Lower lobe of right lung (tissue), 2 donors: ENCODE results near the gene LRRC41. TPM values are rescaled to one million over a fixed set of nuclear protein-coding genes. Genes with fewer than 3 reads are reported as not detected.

Experiments
- ATAC-seq, 2 donors: fragments of 200-7000 bp; cut with Tn5 transposase; one replicate each; pipeline ENCODE4 v1.9.1; 2020 to 2022; ENCODE audit warnings: mild to moderate bottlenecking in 2 of 2, moderate library complexity in 2 of 2
- DNase-seq: peaks from one replicate; pipeline ENCODE4 v3.0.0-alpha.2; 2020
- H3K27ac ChIP-seq: fragments of 200-600 bp; one replicate; pipeline ENCODE4 v1.8.0; 2022
- H3K27me3 ChIP-seq: fragments of 200-600 bp; one replicate; pipeline ENCODE4 v1.8.0; 2022; ENCODE audit warnings: low read depth
- H3K36me3 ChIP-seq: fragments of 200-600 bp; one replicate; pipeline ENCODE4 v1.8.0; 2022; ENCODE audit warnings: mild to moderate bottlenecking
- H3K4me1 ChIP-seq: fragments of 200-600 bp; one replicate; pipeline ENCODE4 v1.8.0; 2022
- H3K4me3 ChIP-seq: fragments of 200-600 bp; one replicate; pipeline ENCODE4 v1.8.0; 2022; ENCODE audit warnings: mild to moderate bottlenecking
- H3K9me3 ChIP-seq: fragments of 200-600 bp; one replicate; pipeline ENCODE4 v1.8.0; 2022
- CTCF ChIP-seq: fragments of 200-600 bp; IDR thresholded peaks from one replicate; pipeline ENCODE4 v1.8.0; 2022; ENCODE audit warnings: antibody characterized with exemption, mild to moderate bottlenecking
- intact Hi-C: fragments of 100-400 bp; cut with DNase I; formaldehyde crosslinking; loops from one replicate; pipeline ENCODE4 v1.11.0; 2022
- total RNA-seq: library from RNA; stranded (reverse); fragmentation: NEBNext Ultra II Directional; extraction: Animal tissue kit (Norgen Biotek cat#: 25700); gene quantifications from one replicate; pipeline ENCODE4 v1.2.1, GENCODE V29; 2021
- donor health status: DM: no; HTN: yes; CAD: no; lungs with severe emphysema.

The LRRC41 gene
- total RNA-seq, 1 donor from 2014 or later, result 47.6 TPM

DNA sequence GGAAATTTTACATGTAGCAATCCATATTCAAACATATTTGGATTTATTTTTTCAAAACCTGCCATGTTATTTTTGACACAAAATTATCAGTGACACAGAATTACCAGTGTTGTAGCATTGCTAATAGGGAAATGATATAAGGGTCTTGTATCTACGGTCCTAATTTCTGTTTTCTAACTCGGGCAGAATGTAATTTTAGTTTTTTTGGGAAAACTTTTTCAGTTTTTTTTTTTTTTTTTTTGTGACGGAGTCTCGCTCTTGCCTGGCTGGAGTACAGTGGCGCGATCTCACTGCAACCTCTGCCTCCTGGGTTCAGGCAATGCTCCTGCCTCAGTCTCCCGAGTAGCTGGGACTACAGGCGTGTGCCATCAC, 2.7 kb upstream of the LRRC41 start:
- DNase-seq (no peak), ATAC-seq (no peak)
- Histone ChIP-seq H3K4me3 (no peak overlapping the region), H3K9me3 (no peaks in the 10 kb centered on the region), H3K27ac (no peak overlapping the region), H3K36me3 (peaks cover 29% of the 10 kb centered on the region), H3K27me3 (no peaks in the 10 kb centered on the region), H3K4me1 (peaks cover 28% of the 10 kb centered on the region)
- intact Hi-C loops, result no loop called here
- TF ChIP-seq CTCF, result no peak

GRCh38 chr1:46303872-46304326, 483 bp upstream of the LRRC41 start:
- Histone ChIP-seq H3K27ac (peak overlapping the region; percentile 99), H3K4me1 (peaks cover 40% of the 10 kb centered on the region), H3K36me3 (peaks cover 8% of the 10 kb centered on the region), H3K9me3 (no peaks in the 10 kb centered on the region), H3K27me3 (no peaks in the 10 kb centered on the region), H3K4me3 (peak overlapping the region; percentile 98)
- ATAC-seq, result peak in 1 of 2 donors; percentile 0
- intact Hi-C loops, result no loop called here
- TF ChIP-seq CTCF, result no peak
- no peak for DNase-seq

GRCh38 chr1:46302641-46303037, 777 bp downstream of the LRRC41 start:
- Histone ChIP-seq H3K4me1 (peaks cover 47% of the 10 kb centered on the region), H3K9me3 (no peaks in the 10 kb centered on the region)
- intact Hi-C loops, result no loop called here

DNA sequence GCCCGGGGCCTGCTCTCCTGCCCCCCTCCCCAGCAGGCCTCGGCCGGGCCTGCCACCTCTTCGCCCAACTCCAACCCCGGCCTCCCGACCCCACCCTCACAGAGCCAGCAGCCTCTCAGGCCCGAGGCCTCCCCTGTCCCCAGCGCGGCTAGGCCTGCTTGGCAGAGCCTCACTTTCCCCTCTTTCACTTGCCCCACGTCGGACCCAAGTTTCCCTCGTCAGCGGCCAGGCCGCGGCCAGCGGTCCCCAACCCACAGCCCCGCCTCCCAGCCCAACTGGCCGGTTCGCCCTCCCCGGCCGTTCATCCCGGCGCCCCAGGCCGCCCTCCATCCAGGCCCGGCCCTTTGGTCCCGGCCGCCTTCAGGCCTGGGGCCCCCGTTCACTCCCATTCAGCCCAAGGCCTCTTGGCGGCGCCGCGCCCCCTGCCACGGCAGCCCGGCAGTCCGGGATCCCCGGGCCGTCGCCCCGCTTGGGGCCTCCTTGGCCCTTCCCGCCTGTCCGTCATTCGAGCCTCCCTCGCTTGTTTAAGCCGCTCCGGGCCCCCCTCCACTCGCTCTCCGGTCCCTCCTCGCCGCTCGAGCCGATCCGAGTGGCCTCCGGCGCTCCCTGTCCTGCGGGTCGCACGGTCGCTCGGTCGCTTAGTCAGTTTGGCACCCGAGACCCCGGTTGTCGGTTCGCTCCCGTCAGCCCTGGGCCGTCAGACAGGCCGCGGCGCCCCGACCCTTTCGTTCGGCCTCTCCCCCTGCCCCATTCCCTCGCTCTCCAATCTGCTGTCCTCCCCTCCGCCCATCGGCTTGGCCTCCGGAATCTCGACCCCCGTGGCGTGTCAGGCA, 1.4 kb downstream of the LRRC41 start:
- peak; percentile 75 for DNase-seq
- peak; percentile 26 for TF ChIP-seq CTCF
- Histone ChIP-seq H3K4me3 (peak overlapping the region; percentile 98), H3K36me3 (peaks cover 12% of the 10 kb centered on the region), H3K27me3 (no peaks in the 10 kb centered on the region), H3K9me3 (no peaks in the 10 kb centered on the region), H3K27ac (peak overlapping the region; percentile 99), H3K4me1 (peaks cover 47% of the 10 kb centered on the region)
- intact Hi-C loops, result no loop called here
- ATAC-seq, result peak; percentile 70 to 74

More at GRCh38 chr1:46302641-46303037, 777 bp downstream of the LRRC41 start:
- TF ChIP-seq CTCF, result no peak
- no peaks in the 10 kb centered on the region for H3K27me3 ChIP-seq
- peak; percentile 58 to 59 for ATAC-seq
- H3K4me3 ChIP-seq, result peak overlapping the region; percentile 98
- peak; percentile 55 for DNase-seq
- H3K36me3 ChIP-seq, result peaks cover 5% of the 10 kb centered on the region
- H3K27ac ChIP-seq, result peak overlapping the region; percentile 99

DNA sequence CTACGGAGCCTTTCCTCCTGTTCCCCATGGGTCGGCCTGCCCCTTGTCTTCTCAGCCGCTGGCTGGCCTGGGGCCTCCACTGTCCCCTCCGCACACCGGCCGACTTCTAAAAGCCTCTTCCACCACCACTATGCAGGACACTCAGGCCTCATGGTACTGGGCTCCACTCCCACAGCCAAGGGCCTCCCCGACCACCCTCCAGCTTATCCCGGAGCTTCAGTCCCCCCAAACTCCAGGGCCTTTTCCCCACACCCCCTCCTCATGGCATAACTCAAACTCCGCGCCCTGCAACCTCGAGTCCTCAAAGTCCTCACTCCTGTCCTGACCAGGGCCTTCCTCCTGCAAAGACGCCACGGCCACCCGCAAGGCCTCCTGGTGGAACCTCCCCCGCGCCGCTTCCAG, 2.0 kb downstream of the LRRC41 start:
- peak overlapping the region; percentile 98 for H3K4me3 ChIP-seq
- no peaks in the 10 kb centered on the region for H3K9me3 ChIP-seq
- H3K36me3 ChIP-seq, result peaks cover 18% of the 10 kb centered on the region
- peak overlapping the region; percentile 99 for H3K27ac ChIP-seq
- no peak for DNase-seq
- no peak for ATAC-seq
- H3K27me3 ChIP-seq, result no peaks in the 10 kb centered on the region
- intact Hi-C loops, result no loop called here
- peaks cover 47% of the 10 kb centered on the region for H3K4me1 ChIP-seq
- no peak for TF ChIP-seq CTCF
